H1 (cell line): ENCODE data around the gene PIGA. TPM values are rescaled to one million over a fixed set of nuclear protein-coding genes. Genes with fewer than 3 reads are reported as not detected.

Source experiments
- KDM5A ChIP-seq: fragments of 200-600 bp; IDR thresholded peaks from 2 replicates; pipeline ENCODE4 v1.7.1; 2012; ENCODE audit warnings: mild to moderate bottlenecking, low read length, inconsistent platforms, mixed read lengths
- SP2 ChIP-seq: IDR thresholded peaks from 2 replicates; pipeline ENCODE4 v1.6.1; 2012; ENCODE audit warnings: mild to moderate bottlenecking, low read length, inconsistent platforms
- polyA plus RNA-seq, 7 experiments: library from polyadenylated mRNA; depleted of rRNA in 3 of 7; stranded (reverse) in 5 of 7; unstranded in 2 of 7; fragments of >200 nt in 5 of 7; fragments of 200-250 nt in 2 of 7; gene quantifications; 1 replicate in 5 of 7; 2 replicates in 1 of 7; 4 replicates in 1 of 7; pipeline versions ENCODE4 v1.2.1 to v1.2.3, GENCODE V29; 2011 to 2013; ENCODE audit warnings: missing spikeins in 2 of 7, mixed read lengths in 2 of 7
- total RNA-seq: library from RNA; stranded (reverse); fragmentation: NEBNext Ultra II Directional; extraction: Animal tissue kit (Norgen Biotek cat#: 25700); gene quantifications from 2 replicates; pipeline ENCODE4 v1.2.1, GENCODE V29; 2021
- TF ChIP-seq, protein P1 (sequence below): fragments of 300-600 bp; sonication (generic); IDR thresholded peaks from 2 replicates; pipeline ENCODE4 v1.7.1; 2012; ENCODE audit warnings: low read length, moderate library complexity, mild to moderate bottlenecking, inconsistent platforms; ENCODE audit not compliant: insufficient replicate concordance

The PIGA gene
- total and polyA plus RNA-seq, 2 of the 8 experiments (the other 6 are each of a cell fraction or from before 2014, with no cell fraction given), result 5.0 to 13.4 TPM

DNA sequence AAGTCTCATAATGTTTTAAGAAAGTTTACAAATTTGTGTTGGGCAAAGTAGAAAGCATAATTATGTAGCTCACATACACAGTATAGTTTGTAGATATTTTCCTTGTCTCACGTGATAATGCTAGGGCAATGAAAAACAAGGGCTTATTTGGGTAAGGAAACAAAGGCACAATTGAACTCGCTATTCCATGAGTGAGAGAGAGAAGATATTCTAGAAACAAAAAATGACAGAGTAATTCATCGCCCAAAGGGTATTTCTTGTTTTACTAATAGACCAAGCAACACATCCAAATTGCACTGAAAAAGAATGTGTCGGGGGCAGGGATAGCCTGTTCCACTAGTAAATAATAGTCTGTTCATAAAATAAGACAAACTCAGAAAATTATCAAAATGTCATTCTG, 16.2 kb downstream of the PIGA start (continued):
- TF ChIP-seq, protein P1, sequence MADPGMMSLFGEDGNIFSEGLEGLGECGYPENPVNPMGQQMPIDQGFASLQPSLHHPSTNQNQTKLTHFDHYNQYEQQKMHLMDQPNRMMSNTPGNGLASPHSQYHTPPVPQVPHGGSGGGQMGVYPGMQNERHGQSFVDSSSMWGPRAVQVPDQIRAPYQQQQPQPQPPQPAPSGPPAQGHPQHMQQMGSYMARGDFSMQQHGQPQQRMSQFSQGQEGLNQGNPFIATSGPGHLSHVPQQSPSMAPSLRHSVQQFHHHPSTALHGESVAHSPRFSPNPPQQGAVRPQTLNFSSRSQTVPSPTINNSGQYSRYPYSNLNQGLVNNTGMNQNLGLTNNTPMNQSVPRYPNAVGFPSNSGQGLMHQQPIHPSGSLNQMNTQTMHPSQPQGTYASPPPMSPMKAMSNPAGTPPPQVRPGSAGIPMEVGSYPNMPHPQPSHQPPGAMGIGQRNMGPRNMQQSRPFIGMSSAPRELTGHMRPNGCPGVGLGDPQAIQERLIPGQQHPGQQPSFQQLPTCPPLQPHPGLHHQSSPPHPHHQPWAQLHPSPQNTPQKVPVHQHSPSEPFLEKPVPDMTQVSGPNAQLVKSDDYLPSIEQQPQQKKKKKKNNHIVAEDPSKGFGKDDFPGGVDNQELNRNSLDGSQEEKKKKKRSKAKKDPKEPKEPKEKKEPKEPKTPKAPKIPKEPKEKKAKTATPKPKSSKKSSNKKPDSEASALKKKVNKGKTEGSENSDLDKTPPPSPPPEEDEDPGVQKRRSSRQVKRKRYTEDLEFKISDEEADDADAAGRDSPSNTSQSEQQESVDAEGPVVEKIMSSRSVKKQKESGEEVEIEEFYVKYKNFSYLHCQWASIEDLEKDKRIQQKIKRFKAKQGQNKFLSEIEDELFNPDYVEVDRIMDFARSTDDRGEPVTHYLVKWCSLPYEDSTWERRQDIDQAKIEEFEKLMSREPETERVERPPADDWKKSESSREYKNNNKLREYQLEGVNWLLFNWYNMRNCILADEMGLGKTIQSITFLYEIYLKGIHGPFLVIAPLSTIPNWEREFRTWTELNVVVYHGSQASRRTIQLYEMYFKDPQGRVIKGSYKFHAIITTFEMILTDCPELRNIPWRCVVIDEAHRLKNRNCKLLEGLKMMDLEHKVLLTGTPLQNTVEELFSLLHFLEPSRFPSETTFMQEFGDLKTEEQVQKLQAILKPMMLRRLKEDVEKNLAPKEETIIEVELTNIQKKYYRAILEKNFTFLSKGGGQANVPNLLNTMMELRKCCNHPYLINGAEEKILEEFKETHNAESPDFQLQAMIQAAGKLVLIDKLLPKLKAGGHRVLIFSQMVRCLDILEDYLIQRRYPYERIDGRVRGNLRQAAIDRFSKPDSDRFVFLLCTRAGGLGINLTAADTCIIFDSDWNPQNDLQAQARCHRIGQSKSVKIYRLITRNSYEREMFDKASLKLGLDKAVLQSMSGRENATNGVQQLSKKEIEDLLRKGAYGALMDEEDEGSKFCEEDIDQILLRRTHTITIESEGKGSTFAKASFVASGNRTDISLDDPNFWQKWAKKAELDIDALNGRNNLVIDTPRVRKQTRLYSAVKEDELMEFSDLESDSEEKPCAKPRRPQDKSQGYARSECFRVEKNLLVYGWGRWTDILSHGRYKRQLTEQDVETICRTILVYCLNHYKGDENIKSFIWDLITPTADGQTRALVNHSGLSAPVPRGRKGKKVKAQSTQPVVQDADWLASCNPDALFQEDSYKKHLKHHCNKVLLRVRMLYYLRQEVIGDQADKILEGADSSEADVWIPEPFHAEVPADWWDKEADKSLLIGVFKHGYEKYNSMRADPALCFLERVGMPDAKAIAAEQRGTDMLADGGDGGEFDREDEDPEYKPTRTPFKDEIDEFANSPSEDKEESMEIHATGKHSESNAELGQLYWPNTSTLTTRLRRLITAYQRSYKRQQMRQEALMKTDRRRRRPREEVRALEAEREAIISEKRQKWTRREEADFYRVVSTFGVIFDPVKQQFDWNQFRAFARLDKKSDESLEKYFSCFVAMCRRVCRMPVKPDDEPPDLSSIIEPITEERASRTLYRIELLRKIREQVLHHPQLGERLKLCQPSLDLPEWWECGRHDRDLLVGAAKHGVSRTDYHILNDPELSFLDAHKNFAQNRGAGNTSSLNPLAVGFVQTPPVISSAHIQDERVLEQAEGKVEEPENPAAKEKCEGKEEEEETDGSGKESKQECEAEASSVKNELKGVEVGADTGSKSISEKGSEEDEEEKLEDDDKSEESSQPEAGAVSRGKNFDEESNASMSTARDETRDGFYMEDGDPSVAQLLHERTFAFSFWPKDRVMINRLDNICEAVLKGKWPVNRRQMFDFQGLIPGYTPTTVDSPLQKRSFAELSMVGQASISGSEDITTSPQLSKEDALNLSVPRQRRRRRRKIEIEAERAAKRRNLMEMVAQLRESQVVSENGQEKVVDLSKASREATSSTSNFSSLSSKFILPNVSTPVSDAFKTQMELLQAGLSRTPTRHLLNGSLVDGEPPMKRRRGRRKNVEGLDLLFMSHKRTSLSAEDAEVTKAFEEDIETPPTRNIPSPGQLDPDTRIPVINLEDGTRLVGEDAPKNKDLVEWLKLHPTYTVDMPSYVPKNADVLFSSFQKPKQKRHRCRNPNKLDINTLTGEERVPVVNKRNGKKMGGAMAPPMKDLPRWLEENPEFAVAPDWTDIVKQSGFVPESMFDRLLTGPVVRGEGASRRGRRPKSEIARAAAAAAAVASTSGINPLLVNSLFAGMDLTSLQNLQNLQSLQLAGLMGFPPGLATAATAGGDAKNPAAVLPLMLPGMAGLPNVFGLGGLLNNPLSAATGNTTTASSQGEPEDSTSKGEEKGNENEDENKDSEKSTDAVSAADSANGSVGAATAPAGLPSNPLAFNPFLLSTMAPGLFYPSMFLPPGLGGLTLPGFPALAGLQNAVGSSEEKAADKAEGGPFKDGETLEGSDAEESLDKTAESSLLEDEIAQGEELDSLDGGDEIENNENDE, result no peak
- TF ChIP-seq KDM5A (no peak), SP2 (no peak)
- TF ChIP-seq, all 59 proteins: peak for 0
